NCI-H1048 (cell line): Measurements from ENCODE around the gene RINL.

ENCODE experiments used
- DNase-seq: peaks from one replicate; lab custom pipeline; 2025; lab: John Stamatoyannopoulos, UW

The RINL gene

GRCh38 chr19:38877781-38878574 is at the start of gene RINL:
Gene RINL, minus strand, starts transcription at chr19:38878275. Its CDS starts 1,533 bp downstream, at chr19:38876742.
- DNase-seq = no peak

GRCh38 chr19:38924388-38924787 is 46.3 kb upstream of the RINL start:
- no peak for DNase-seq

DNA sequence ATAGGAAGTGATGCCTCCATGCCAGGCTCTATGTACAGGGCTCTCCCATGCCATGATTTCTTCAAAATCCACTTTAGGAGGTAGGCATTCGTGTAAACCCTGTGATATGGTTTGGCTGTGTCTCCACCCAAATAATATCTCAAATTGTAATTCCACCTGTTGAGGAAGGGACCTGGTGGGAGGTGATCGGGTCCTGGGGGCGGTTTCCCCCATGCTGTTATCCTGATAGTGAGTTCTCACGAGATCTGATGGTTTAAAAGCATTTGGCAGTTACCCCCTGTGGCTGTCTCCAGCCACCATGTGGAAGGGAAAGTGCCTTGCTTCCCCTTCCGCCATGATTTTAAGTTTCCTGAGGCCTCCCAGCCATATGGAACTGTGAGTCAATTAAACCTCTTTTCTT is 44.4 kb upstream of the RINL start:
- DNase-seq = no peak

DNA sequence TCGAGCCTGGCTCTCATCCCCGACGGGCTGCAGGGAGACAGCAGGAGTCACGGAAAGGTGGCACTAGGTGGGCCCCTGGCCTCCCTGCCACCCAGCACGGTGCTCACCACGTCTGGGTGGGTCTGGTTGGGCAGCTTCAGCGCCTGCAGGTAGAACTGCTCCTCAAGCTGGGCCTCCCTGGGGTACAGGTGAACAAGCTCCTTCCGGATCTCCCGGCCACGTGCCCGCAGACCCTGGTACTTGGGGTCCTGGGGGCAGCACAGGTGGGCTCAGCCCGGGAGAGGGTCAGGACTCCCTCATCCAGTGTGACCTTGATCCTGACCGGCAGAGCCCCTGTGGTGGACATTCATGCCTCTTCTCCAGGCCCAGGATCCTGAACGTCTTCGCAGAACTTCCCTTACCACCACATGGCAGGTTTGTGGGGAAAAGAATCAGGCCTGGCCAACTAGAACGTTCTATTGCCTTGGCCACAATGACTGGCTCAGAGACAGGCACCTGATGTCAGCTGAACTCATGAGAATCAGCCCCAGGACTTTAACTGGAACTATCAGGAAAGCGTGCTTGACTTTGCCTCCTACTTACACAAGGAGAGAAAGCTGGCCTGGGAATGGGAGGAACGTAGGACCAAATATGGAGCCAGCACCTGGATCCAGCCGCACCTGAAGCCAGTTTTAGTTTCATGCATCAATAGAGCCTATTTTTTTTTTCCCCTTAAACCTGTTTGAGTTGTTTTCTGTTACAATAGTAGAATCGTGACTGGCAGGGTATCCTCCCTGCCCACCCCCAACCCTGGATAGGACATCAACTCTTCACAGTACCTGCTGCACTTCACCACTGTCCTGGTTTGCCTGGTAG is 43.6 kb upstream of the RINL start:
- no peak for DNase-seq

DNA sequence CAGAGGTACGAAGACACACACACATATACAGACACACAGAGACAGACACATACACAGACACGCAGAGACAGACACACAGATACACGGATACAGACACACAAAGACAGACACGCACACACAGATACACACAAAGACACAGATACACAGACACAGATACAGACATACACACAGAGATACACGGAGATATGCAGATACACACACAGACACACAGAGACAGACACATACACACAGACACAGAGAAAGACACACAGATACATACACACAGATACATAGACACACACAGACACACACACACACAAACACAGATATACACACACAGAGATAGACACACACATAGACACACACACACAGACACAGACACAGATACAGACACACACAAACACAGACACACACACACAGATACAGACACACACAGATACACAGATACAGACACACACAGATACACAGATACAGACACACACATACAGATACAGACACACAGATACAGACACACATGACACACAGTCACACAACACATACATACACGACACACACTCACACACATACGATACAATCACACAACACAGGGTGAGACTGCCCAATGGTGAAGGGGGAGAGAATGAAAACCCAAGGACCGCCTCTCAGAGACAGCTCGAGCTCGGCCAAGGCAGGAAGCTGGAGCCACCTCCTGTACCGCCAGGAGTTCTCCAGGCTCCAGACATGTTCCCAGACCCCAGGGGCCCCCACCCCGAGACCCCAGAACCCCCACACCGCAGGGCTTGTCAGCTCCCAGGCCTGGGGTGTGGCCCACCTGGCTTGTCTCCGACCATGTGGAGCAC is 42.7 kb upstream of the RINL start:
- no peak for DNase-seq

- DNase-seq = no peak
Measured at GRCh38 chr19:38919837-38920601, 41.9 kb upstream of the RINL start.

DNA sequence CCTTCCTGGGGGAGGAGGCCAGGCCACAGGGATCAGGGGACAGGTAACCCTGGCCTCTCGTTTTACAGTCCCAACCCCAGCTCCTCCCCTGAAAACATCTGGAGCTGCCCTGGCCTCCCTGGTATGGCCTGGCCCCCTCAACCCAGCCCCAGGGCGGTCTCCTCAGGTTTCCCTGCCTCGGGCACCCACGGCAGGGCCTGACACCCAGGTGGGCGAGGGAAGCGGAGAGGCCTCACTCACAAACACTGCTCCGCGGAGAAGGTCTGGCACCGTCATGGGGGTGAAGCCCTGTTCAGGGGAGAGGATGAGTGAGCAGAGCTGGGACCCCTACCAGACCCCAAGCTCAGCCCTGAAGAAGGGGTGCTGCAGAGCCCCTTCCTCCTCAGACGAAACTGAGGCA is 40.5 kb upstream of the RINL start:
- DNase-seq = no peak

- DNase-seq = no peak
Measured at GRCh38 chr19:38917921-38918491, 39.9 kb upstream of the RINL start.

GRCh38 chr19:38917516-38917915 is 39.4 kb upstream of the RINL start:
- no peak for DNase-seq

DNA sequence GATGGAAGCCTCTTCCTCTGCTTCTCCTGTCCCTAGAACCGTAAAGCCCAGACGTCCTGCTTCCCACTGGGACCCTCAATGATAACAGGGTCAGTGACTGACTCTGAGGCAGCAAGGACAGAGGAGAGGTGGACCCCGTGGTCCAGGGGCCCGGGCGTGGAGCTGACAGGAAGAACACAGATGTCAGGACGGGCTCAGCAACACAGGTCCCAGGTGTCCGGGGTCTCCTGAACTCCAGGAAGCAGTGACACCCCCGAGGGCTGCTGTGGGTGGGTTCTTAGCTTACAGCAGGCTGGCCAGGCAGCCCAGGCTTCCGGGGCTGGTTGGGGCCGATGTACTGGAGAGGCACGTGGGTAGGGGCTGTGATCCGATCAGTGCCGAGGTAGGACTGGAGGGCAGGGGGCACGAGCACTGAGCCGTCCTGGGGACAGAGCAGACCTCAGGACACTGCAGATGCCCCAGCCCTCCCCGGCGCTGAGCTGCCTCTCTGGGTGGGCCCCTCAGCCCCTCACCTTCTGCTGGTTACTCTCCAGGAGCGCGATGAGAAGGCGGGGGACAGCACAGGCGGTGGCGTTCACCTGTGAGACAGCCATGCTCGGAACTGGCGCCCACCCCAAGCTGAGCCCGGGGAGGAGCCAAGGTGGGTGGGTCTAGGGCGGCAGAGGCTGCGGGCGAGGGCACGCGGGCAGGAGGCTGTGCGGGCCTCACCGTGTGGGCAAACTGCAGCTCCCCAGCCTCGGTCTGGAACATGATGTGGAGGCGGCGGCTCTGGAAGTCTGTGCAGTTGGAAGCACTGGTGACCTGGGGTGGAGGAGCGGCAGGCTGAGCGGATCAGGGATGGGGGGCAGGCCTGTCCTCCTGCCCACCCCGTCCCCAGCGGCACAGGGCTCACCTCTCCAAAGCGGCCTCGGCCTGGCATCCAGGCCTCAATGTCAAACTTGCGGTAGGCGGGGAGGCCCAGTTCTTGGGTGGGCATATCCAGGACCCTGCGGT is 37.5 kb upstream of the RINL start:
- no peak for DNase-seq

- DNase-seq = no peak
Measured at GRCh38 chr19:38913958-38914357, 35.9 kb upstream of the RINL start.

- DNase-seq = no peak
Measured at GRCh38 chr19:38912600-38913514, 34.8 kb upstream of the RINL start.

GRCh38 chr19:38911388-38912001 is 33.4 kb upstream of the RINL start:
- no peak for DNase-seq

DNA sequence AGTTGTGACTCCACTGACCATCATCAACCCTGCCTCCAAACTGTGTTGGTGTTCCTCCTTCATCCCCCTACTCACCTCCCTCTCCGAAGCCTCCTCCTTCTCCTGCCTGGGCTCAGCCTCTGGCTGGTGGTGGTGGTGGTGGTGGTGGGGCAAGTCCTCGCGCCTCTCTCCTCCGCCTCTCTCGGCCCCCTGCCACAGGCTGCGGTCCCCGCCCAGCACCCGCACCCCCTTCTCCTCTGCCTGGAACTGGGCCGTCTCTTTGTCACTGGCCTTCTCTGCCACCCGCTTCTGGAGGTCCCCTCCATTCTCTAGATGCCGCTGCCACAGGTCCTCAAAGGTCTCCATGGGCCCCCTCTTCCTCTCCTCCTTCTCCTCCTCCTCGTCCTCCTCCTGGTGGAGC is 32.4 kb upstream of the RINL start:
- DNase-seq = no peak

DNA sequence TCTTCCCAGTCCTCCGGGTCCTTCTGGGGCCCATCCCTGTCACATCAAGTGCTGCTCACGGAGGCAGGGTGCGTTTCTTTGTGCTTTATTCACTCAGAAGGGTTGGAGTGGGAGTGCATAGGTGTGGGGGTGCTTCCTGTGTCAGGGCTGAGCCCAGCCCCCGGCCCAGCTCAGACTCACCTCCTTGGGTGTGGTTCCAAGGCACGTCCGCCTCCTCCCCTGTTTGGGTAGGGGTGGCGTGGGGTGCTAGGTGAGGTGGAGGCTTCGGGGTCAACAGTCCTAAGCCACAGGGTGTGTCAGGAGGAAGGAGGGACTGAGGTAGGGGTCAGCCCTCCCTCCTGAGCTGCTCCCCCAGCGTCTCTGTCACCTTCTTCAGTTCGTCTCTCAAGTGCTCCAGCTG is 30.8 kb upstream of the RINL start:
- no peak for DNase-seq

DNA sequence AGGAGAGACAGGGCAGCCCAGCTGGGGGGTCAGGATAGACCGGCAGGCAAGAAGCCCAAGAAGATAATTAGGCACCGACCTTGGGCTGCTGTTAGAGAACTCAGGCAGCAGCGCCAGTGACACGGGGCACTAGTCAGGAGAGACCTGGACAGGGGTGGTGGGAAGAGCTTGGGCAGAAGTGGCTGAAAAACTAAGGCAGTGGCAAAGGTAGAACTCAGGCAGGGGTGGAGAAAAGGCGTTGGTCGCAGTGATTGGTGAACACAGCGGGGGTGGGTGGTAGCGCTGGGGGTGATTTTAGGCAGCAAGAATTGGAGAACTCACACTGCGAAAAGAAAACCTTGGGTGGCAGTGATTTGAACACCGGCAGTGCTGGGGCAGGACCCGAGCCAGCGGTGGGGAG is 29.6 kb upstream of the RINL start:
- DNase-seq = no peak

- DNase-seq = no peak
Measured at GRCh38 chr19:38907227-38907626, 29.2 kb upstream of the RINL start.

GRCh38 chr19:38905620-38906019 is 27.5 kb upstream of the RINL start:
- DNase-seq = no peak
